Transverse colon (tissue), 4 donors: ENCODE results near the gene GMDS. TPM values are rescaled to one million over a fixed set of nuclear protein-coding genes. Genes with fewer than 3 reads are reported as not detected.

Source experiments
- DNase-seq: peaks from one replicate; pipeline ENCODE4 v3.0.0-alpha.2; 2019
- H3K27ac ChIP-seq, 4 donors: fragments of 200-600 bp; sonication (generic); 2 replicates each; pipeline ENCODE4 v1.5.1; 2016 to 2018; ENCODE audit warnings: inconsistent platforms in 4 of 4
- H3K27me3 ChIP-seq: fragments of 200-600 bp; sonication (generic); 2 replicates; pipeline ENCODE4 v1.5.1; 2017; ENCODE audit warnings: inconsistent platforms
- H3K36me3 ChIP-seq, 4 donors: fragments of 200-600 bp; sonication (generic); 2 replicates each; pipeline ENCODE4 v1.5.1; 2017 to 2019; ENCODE audit warnings: inconsistent platforms in 4 of 4
- H3K4me1 ChIP-seq, 4 donors: fragments of 200-600 bp; sonication (generic); 2 replicates each; pipeline ENCODE4 v1.5.1; 2017 to 2020; ENCODE audit warnings: inconsistent platforms in 4 of 4
- H3K4me3 ChIP-seq, 4 donors: fragments of 200-600 bp; sonication (generic); 1 replicate in 1 of 4; 2 replicates in 3 of 4; pipeline versions ENCODE4 v1.5.1 to v1.6.1; 2017 to 2019; ENCODE audit warnings: inconsistent platforms in 4 of 4
- H3K9me3 ChIP-seq, 2 donors: fragments of 200-600 bp; sonication (generic); 2 replicates each; pipeline ENCODE4 v1.5.1; 2017 to 2019; ENCODE audit warnings: inconsistent platforms in 2 of 2
- CTCF ChIP-seq, 5 experiments: fragments of 200-600 bp in 3 of 5; fragments of 450-650 bp in 2 of 5; sonication (generic) in 3 of 5; IDR thresholded peaks; 1 replicate in 2 of 5; 2 replicates in 3 of 5; pipeline ENCODE4 v1.5.1; 2016 to 2017; ENCODE audit warnings: antibody characterized with exemption in 5 of 5, inconsistent platforms in 3 of 5, mild to moderate bottlenecking in 2 of 5, moderate library complexity in 1 of 5
- EP300 ChIP-seq: sonication (generic); formaldehyde crosslinking; IDR thresholded peaks from one replicate; pipeline ENCODE4 v1.6.1; 2017; ENCODE audit warnings: antibody characterized with exemption, low read depth
- POLR2A ChIP-seq: fragments of 450-650 bp; IDR thresholded peaks from one replicate; pipeline ENCODE4 v1.6.1; 2016; ENCODE audit warnings: antibody characterized with exemption, mild to moderate bottlenecking, moderate library complexity
- POLR2AphosphoS5 ChIP-seq, 3 donors: sonication (generic); formaldehyde crosslinking; IDR thresholded peaks; one replicate each; pipeline ENCODE4 v1.6.1; 2016; ENCODE audit warnings: antibody characterized with exemption in 3 of 3
- WGBS, 2 donors: methylation state at CpG; one replicate each; pipeline ENCODE4 v1.1.5; 2018; ENCODE audit warnings: low coverage in 1 of 2; 5-methylcytosine and 5-hydroxymethylcytosine counted together
- in situ Hi-C, 4 donors: fragments of 200-750 bp; cut with MboI; loops; one replicate each; pipeline versions ENCODE4 v1.15.0 to v1.15.1; 2017; ENCODE audit warnings: low sequenced_read_pairs in 3 of 4, low pct_ligation_motif_present in 1 of 4, low pct_unique_long_range_greater_than_20kb in 1 of 4
- intact Hi-C: fragments of 100-400 bp; cut with DNase I; formaldehyde crosslinking; loops from one replicate; pipeline ENCODE4 v1.15.1; 2023; ENCODE audit warnings: low total_unique reads
- total RNA-seq, 4 donors: library from RNA; depleted of rRNA; stranded (reverse); fragments of >200 nt; gene quantifications; one replicate each; pipeline ENCODE4 v1.1.0, GENCODE V29; 2016

GMDS gene
- total RNA-seq, 4 donors from 2014 or later, result 66.2 to 546 (median 102) TPM

GRCh38 chr6:2029130-2029794 lies 216.1 kb downstream of the GMDS start:
- Histone ChIP-seq H3K9me3 (no peaks in the 10 kb centered on the region), H3K4me1 (peaks cover 0 to 11% (median 2%) of the 10 kb centered on the region in 4 donors), H3K27ac (no peak overlapping the region), H3K4me3 (no peak overlapping the region), H3K27me3 (no peaks in the 10 kb centered on the region), H3K36me3 (peaks cover 0 to 3% (median 0%) of the 10 kb centered on the region in 4 donors)
- intact Hi-C loops (no loop called here), in situ Hi-C loops (no loop called here)
- no peak for TF ChIP-seq POLR2A
- TF ChIP-seq POLR2AphosphoS5 (IDR thresholded peaks at IDR 0.05), result no peak
- TF ChIP-seq CTCF (IDR thresholded peaks at IDR 0.05), result no peak
- WGBS, 2 donors, result 86% methylated on average over 1 of the region's 1 CpG
- DNase-seq, result no peak

GRCh38 chr6:2028457-2029038 lies 216.9 kb downstream of the GMDS start:
- TF ChIP-seq EP300 (no peak), POLR2AphosphoS5 (IDR thresholded peaks at IDR 0.05) (no peak), CTCF (IDR thresholded peaks at IDR 0.05) (no peak), POLR2A (no peak)
- in situ Hi-C loops, result no loop called here
- Histone ChIP-seq H3K36me3 (peaks cover 0 to 3% (median 0%) of the 10 kb centered on the region in 4 donors), H3K27me3 (no peaks in the 10 kb centered on the region), H3K4me3 (no peak overlapping the region), H3K27ac (no peak overlapping the region), H3K4me1 (peaks cover 0 to 11% (median 2%) of the 10 kb centered on the region in 4 donors), H3K9me3 (no peaks in the 10 kb centered on the region)
- DNase-seq, result no peak
- intact Hi-C loops, result no loop called here
- WGBS, 2 donors, result 15 to 26% methylated on average over 6 of the region's 6 CpGs

- no peak for DNase-seq
- Histone ChIP-seq H3K36me3 (no peaks in the 10 kb centered on the region), H3K4me3 (no peak overlapping the region), H3K4me1 (peaks cover 0 to 21% (median 12%) of the 10 kb centered on the region in 4 donors), H3K27ac (no peak overlapping the region), H3K9me3 (no peaks in the 10 kb centered on the region), H3K27me3 (no peaks in the 10 kb centered on the region)
- 89 to 93% methylated on average over 7 of the region's 7 CpGs for WGBS, 2 donors
- intact Hi-C loops (no loop called here), in situ Hi-C loops (no loop called here)
- TF ChIP-seq POLR2AphosphoS5 (IDR thresholded peaks at IDR 0.05) (no peak), EP300 (no peak), CTCF (IDR thresholded peaks at IDR 0.05) (no peak), POLR2A (no peak)
These were observed 219.3 kb downstream of the GMDS start for GRCh38 chr6:2026133-2026532.

GRCh38 chr6:2021713-2022125 lies 223.7 kb downstream of the GMDS start:
- H3K4me1 ChIP-seq, result peaks cover 0 to 16% (median 14%) of the 10 kb centered on the region in 4 donors
- TF ChIP-seq CTCF (IDR thresholded peaks at IDR 0.05), result no peak
- TF ChIP-seq POLR2AphosphoS5 (IDR thresholded peaks at IDR 0.05), result peak in 2 of 3 donors; percentile 38
- no peak for TF ChIP-seq POLR2A
- TF ChIP-seq EP300, result no peak
- in situ Hi-C loops (no loop called here), intact Hi-C loops (no loop called here)
- H3K36me3 ChIP-seq, result no peaks in the 10 kb centered on the region
- no peaks in the 10 kb centered on the region for H3K27me3 ChIP-seq
- H3K4me3 ChIP-seq, result no peak overlapping the region
- peak; percentile 84 for DNase-seq
- no peaks in the 10 kb centered on the region for H3K9me3 ChIP-seq
- WGBS, 2 donors, result 59 to 63% methylated on average over 3 to 4 of the region's 4 CpGs
- H3K27ac ChIP-seq, result no peak overlapping the region
